ENCODE measurements around the gene TTLL12.

The TTLL12 gene

DNA sequence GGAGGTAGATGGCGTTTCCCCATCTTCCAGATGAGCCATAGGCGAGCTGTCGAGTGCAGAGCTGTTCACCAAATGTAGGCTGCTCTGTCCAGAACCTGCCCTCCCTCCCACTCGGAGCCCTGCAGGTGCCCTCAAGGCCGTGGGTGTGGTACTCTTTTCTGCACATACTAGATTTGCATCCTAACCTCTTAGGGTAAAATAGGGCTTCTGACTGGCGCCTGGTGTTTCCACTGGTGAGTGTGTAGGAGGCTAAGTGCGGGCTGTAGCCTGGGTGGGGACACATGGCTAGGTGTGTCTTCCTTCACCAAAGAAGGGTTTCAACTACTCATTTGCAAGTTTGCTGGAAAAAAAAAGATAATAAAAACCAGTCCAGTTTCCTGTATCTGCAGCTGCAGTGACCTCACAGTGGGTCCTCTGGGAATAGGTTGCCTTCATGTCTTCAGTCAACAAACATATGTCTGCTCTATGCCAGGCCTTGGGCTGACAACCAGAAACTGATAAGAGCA lies 67.9 kb downstream of the TTLL12 start:
- DNase-seq, result no peak

DNA sequence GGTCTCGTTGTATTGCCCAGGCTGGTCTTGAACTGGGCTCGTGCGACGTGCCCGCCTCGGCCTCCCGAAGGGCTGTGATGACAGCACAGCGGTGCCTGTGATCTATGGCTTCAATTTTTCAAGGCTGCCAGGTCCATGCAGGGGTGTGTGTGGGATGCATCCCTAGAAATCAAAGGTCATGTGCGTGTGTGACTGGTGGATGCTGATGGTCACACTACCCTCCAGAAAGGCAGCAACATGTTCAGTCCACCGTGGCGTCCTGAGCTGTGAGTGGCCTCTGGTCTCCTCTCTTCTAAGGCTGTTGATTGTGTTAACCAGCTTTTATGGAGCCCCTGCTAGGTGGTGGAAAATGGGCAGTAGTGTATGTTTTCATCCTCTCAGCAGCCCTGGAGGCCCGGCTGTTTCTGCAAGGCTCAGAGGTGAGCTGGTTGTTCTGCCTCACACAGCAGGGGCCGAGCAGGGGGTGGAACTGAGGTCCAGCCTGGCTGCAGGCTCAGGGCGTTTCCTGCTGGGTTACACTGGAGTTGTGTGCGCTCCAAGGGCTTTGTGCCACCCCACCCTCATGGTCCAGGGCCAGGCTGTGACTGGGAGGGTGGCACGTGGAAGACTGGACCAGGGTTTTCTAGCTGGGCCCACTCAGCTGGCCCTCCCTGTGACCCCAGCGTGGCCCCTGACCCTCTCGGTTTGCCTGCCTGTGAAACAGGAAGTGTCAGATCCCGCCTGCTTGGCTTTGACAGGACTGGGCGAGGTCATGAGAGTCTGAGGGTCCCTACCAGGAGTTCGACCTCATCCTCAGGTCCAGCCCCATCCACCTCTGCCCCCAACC lies 68.7 kb downstream of the TTLL12 start:
- DNase-seq, result no peak

DNA sequence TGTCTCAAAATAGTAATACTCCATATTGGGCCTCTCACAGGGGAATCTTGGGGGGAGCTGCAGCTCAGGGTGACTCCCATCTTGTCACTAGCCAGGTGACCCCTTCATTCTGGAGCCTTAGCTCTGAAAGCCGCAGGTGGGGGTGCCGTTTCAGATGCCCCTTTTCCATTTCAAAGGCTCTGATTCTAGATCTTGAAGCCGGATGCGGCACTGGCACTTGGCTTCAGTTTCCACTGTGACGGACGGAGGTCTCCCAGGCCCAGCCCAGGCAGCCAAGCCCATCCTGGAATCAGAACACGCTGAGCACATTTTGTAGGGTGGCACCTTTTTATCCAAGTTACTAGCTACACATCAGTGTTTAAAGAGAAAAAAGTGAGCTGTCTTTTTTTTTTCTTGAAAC lies 70.0 kb downstream of the TTLL12 start:
- DNase-seq, result no peak

Measured in activated CD4-positive, CD25-positive, alpha-beta regulatory T cell treated with anti-CD3 and anti-CD28 coated beads, Interleukin-2, amount 50 U/mL, for 72 hours (primary cell).